HCEC 1CT (cell line): ENCODE data around the gene TBL1X.

Experiments used
- DNase-seq: peaks from one replicate; pipeline ENCODE4 v3.0.0-alpha.2; 2017

The TBL1X gene

DNA sequence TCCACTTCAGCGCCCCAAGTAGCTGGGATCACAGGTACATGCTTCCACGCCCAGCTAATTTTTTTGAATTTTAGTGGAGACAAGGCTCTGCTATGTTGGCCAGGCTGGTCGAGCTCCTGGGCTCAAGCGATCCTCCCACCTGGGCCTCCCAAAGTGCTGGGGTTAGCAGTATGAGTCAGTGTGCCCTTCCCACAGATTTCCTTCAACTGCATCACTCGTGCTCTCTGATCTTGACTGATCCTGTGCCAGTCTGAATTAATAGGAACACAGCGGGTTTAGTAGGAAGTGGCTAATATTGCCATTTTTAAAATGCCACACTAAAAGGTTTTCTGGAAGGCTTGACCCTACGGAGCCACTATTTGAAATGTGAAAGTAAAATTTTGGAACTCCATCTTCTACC lies 317.1 kb downstream of the TBL1X start:
- no peak for DNase-seq

- DNase-seq: no peak
Measured at GRCh38 chrX:9784332-9784731, 319.5 kb downstream of the TBL1X start.

GRCh38 chrX:9785254-9785943 lies 320.5 kb downstream of the TBL1X start:
- DNase-seq: no peak

DNA sequence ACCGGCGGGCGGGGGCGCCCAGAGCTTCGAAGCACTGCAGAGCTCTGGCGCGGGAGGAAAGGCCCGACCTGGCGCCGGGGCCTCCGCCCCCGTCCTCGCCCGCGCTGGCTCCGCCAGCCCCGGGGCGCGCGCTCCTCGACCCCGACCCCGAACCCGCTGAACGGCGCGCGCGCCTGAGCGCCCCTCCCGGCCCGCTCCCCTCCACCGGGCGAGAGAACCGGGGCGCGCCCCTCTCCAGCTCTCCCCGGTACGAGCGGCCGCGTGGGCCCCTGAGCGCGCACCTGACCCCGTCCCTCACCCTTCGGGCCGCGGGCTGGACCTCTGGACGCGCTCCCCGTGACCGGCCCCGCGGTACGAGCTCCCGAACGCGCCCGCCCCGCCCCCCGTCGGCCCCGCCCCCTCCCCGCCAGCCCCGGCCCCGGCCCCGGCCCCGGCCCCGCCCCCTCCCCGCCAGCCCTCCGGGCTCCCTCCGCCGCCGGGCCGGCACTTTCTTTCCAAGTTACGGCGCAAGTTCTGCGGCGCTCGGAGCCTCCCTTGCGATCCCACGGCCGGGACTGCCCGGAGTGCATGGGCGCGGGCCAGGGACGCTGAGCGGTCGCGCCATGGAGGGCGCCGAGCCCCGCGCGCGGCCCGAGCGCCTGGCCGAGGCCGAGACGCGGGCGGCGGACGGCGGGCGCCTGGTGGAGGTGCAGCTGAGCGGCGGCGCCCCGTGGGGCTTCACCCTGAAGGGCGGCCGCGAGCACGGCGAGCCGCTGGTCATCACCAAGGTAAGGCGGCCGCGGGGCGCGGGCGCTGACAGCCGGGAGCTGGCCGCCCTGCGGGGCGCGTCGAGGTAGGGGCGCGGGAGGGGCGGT lies 321.3 kb downstream of the TBL1X start, which contains the start of gene SHROOM2:
SHROOM2 (plus strand) TSS at position 486 of the 854 bp plus-strand sequence; CDS start at position 603, 117 bp downstream.
- DNase-seq: no peak

DNA sequence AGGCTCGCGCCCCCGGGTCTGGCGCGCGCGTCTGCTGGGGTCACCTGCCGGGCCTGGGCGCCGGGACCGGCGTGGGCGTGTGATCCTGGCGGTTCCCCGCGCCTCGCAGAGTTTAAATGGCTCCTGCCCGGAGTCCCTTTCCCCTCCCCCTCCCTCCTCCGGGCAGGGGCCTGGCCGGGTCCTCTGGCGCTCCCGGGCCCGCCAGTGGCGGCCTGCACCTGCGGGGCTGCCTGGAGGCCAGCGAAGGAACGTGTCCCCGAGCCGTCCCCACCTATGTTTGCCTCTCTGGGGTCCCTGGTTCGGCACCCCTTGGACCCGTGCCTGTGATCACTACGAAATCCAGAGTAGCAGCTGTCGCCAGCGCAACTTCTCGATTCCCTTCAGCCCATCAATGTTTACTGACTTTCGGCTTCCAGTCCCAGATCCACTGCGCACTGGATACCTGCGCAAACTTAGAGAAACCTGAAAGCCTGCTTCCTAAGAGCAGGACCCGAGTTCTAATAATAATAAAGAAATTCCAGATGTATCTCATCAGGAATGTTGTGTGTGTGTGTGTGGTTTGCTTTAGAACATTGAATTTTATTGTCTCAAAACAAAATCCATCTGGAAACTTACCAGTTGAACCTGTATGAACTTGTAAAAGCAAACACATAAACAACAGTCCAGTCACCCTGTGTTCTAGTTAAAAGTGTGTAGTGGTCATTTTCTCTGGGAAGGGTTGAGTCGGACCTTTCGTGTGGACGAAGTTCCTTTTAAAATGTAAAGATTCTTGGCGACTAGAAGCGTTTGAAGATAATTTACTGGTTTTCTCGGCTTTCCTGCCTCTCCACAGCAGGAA lies 322.2 kb downstream of the TBL1X start:
- DNase-seq: no peak

- no peak for DNase-seq
Measured at GRCh38 chrX:9788911-9789310, 324.1 kb downstream of the TBL1X start.

GRCh38 chrX:9789555-9789954 lies 324.7 kb downstream of the TBL1X start:
- no peak for DNase-seq
